ENCODE results near the gene PCK2.
"Not testable (repeated sequence)": the region's sequence is repeated elsewhere in the genome, so short reads cannot be mapped to it uniquely, and the experiment has no call there.

PCK2 gene

DNA sequence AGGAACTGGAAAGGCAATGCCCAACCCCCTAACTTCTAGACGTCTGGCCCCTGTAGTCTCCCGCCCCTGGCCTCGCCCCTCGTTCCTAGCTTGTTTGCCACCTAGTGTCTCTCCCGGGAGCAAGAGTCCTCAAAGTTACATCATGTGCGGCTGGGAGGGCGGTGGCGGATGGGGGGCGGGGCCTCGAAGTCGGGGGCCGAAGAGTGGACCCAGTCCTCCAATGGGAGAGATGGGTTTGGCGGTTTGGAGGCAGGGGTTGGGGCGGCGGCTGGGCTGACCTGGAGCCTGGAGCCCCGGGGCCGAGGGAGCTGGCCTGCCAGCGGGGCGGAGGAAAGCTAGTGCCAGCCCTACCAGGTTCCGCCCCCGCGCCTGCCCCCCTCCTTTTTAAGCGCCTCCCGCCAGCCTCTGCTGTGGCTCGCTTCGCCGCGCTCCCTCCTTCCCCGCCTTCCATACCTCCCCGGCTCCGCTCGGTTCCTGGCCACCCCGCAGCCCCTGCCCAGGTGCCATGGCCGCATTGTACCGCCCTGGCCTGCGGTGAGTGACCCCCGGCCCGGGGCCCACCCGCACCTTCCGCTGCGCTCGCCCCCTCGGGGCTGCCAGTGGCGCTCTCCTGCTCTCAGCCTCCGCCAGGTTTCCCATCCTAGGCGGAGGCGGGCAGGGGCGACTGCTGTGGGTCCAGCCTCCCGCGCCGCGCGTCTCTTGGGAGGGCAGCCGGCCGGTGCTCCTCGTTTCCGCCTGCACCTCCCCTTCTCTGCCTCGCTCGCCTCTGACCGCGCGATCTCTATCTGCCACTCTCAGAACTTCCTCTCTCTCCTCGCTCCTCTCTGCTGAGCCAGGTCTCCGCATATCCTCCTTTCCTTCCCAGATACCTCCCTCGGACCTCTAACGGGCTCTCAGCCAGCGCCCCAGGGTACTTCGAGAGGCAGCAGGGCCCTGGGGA lies at the start of gene PCK2:
PCK2 (plus strand) TSS at position 411 of the 940 bp plus-strand sequence; CDS start at position 506, 95 bp downstream.
- DNase-seq (ENCODE audit: low read depth in 2 of 2), result peak; percentile 85 to 88

GRCh38 chr14:24049002-24049401 lies 45.1 kb upstream of the PCK2 start:
- not testable (repeated sequence) for DNase-seq (ENCODE audit: low read depth in 2 of 2)

- DNase-seq (ENCODE audit: low read depth in 2 of 2), result not testable (repeated sequence)
Observed at GRCh38 chr14:24050753-24051152, 43.4 kb upstream of the PCK2 start.

- DNase-seq (ENCODE audit: low read depth in 2 of 2), result no peak
Observed at GRCh38 chr14:24051176-24051788, 42.8 kb upstream of the PCK2 start.

DNA sequence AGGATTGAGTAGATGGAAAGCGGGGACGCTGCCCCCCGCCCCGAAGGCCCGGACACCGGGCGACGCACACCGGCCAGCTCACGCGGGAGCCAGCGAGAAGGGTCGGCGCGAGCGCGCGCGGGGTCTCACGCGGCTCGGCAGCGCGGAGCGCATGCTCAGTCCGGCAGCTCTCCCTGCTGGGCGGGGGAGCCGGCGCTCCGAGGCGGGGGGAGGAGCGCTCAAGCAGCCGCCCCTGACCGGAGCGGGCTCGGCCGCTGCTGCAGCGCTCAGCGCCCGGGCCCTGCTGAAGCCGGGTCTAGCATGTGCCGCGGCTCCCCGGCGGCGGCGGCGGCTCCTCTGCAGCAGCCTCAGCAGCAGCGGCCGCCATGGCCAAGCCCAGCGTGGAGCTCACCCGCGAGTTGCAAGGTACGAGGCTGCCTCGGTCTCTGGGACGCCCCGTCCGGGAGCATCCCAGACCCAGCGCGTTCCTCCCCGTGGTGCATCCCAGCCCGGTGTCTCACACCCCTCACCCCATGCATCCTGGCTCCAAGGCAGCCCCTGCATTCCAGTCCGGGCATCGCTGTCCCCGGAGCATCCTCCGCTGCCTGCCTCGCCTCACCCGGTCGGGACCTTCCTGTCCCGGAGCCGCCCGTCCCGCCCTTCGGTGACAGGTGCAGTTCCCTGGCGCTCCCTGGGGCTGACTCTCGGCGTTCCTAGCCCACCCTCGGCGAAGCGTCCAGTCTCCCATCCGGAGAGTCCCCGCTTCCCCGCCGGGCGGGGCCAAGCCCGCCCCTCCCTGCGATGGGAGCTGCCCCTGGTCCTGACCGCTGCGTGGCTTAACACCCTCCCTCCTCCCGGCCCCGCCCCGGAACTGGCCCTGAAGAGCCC lies 42.1 kb upstream of the PCK2 start, which contains the start of gene CARMIL3:
CARMIL3 (plus strand) TSS at position 221 of the 867 bp plus-strand sequence; CDS start at position 366, 145 bp downstream.
- peak; percentile 40 to 51 for DNase-seq (ENCODE audit: low read depth in 2 of 2)

- peak; percentile 48 to 53 for DNase-seq (ENCODE audit: low read depth in 2 of 2)
Observed at GRCh38 chr14:24052656-24053547, 41.2 kb upstream of the PCK2 start.

DNA sequence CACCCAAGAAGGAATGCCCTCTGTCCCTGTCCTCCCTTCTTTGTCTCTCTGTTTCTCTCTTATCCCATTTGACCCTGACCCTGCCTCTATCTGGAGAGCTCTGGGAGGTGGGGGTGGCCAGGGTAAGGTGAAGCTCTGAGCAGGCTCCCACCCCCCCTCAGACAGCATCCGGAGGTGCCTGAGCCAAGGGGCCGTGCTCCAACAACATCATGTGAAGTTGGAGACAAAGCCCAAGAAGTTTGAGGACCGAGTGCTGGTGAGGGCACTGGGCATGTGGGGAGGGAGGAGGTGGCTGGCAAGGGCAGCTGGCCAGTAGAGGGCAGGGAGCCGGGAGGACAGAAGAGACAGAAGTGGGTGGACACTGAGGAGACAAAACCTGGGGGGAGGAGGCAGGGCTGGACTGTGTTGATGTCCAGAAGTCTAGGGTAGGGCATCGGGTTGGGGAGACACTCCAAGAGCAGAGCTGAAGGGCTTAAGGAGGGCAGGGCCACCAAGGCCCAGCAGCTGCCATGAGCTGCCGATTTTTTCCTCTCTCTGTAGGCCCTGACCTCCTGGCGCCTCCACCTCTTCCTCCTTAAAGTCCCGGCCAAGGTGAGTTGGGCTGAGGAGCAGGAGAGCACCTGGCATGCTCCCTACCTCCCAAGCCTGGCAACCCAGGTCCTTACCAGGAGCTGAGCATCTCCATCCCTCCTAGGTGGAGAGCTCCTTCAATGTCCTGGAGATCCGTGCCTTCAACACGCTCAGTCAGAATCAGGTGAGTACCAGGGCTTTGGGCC lies 40.4 kb upstream of the PCK2 start:
- no peak for DNase-seq (ENCODE audit: low read depth in 2 of 2)

DNA sequence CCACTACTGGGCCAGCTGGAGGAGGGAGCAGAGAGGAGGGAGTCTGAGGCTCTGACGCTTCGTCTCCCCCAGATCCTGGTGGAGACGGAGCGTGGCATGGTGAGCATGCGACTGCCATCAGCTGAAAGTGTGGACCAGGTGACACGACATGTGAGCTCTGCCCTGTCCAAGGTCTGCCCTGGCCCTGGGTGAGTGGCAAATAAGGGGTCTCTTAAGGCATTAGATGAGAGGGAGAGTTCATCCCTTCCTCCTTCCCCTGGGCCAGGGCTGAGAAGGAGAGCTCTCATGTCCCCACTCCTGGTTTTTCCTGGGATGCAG lies 39.8 kb upstream of the PCK2 start:
- DNase-seq (ENCODE audit: low read depth in 2 of 2), result no peak

DNA sequence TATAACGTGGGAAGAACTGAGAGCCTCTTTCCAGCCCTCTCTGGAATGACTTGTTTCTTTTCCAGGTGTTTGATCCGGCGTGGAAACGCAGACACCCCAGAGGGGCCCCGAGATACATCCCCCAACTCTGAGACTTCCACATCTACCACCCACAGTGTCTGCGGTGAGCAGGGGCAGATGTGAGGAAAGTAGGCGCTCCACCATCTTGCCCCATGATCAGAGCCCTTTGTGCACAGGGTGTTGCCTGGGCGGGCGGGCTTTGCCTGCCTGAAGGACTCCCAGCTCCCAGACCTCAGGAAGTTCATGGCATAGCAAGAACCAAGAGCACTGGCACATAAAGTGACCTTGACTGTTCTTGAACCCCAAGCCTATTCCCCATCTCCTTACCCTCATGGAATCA lies 39.5 kb upstream of the PCK2 start:
- DNase-seq (ENCODE audit: low read depth in 2 of 2), result no peak

DNA sequence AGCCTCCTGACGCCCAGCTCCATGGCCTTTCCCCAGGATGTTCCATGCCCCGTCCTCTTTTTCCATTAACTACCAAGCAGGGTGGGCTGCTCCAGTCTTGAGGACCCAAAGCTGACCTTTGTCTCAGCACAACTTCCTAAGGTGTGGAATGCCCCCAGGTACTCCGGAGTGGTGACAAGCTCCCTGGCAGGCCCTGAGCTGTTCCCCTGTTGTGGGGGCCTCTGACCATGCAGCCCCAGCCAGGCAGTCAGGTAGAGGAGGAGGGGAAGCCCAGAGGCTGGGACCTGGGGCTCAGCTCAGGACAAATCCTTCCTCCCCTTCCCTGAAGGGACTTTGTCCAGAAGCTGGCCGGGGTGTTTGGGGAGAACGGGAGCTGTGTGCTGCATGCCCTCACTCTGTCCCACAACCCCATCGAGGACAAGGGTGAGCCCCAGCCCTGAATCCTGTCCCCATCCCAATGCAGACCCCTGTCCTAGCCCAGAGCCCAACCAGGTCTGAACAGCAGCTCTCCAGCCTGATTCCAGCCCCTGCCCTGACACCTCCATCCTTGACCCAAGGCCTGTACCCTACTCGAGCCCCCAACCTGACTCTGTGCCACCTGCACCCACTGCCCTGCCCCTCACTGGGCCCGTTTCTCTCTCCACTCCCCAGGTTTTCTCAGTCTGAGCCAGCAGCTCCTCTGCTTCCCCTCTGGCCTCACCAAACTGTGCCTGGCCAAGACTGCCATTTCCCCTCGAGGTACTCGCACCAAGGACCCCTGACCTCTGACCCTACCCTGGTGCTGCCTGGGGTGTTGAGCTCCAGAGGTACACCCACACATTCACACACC lies 37.9 kb upstream of the PCK2 start:
- no peak for DNase-seq (ENCODE audit: low read depth in 2 of 2)

- DNase-seq (ENCODE audit: low read depth in 2 of 2), result no peak
Observed at GRCh38 chr14:24056800-24057184, 37.3 kb upstream of the PCK2 start.

DNA sequence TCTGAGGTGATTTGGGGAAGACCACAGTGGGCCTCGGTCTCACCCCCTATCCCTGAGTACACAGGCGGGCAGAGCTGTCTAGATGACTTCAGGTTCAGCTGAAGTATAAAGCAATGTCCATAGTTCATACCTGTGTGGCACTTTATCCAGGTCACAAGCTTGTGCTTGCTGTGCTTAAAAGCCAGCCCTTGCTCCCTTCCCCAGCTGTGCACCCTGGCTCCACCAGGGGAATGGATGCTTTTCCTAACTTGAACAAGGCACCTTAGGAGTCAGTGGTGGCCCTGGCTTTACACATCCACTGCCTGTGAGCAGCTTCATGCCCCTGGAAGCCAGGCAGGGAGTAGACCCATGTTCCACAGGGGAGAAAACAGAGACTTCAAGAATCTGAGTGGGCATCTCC lies 36.8 kb upstream of the PCK2 start:
- DNase-seq (ENCODE audit: low read depth in 2 of 2), result no peak

- DNase-seq (ENCODE audit: low read depth in 2 of 2), result no peak
Observed at GRCh38 chr14:24057867-24058259, 36.2 kb upstream of the PCK2 start.

- DNase-seq (ENCODE audit: low read depth in 2 of 2), result no peak
Observed at GRCh38 chr14:24058260-24058950, 35.7 kb upstream of the PCK2 start.

DNA sequence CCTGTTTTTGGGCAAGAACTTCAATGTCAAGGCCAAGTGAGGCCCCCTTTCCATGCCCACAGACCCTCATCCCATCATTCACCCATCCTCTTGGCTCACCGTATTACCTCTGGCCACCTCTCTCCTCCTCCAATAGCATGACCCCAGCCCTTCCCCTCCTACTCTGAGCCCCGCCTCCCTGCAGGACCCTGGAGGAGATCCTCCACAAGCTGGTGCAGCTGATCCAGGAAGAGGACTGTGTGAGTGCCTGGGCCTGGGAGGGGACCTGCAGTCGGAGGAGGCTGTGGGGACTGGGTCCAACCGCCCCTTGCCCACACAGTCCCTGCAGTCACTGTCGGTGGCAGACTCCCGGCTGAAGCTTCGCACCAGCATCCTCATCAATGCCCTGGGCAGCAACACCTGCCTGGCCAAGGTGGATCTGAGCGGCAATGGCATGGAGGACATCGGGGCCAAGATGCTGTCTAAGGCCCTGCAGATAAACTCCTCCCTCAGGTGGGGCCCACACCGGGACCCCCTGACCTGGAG lies 35.1 kb upstream of the PCK2 start:
- DNase-seq (ENCODE audit: low read depth in 2 of 2), result no peak

DNA sequence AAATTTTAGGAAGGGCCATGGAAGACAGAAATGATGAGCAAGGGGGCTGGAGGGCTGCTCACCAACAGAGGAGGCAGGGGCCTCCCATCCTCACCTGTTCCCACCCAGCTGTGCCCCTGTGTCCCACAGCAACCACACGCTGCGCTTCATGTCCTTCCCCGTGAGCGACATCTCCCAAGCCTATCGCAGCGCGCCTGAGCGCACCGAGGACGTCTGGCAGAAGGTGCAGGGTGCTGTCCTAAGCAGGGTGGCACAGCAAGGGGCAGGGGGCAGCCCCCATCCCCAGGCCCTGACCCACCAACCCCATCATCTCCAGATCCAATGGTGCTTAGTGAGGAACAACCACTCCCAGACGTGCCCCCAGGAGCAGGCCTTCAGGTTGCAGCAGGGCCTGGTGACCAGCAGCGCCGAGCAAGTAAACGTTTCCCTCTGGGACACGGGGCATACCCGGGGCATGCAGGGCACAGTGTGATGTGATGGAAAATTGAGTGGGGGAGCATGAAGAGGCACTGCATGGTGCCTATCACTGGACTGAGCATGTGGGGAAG lies 34.2 kb upstream of the PCK2 start:
- no peak for DNase-seq (ENCODE audit: low read depth in 2 of 2)

DNA sequence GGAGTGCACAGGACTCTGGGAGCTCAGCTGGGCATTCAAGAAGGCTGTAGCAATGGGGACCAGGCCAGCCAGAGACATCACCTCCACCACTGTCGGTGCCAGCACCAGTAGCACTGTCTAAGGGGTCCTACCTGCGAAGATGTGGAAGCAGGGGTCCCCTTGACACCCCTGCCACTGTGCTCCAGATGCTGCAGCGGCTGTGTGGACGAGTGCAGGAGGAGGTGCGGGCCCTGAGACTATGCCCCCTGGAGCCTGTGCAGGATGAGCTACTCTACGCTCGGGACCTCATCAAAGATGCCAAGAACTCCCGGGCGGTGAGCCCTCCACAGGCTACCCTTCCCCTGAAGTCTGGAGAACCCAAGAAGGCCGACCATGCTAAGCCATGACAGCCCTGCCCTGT lies 33.7 kb upstream of the PCK2 start:
- DNase-seq (ENCODE audit: low read depth in 2 of 2), result no peak

Data from stimulated activated CD8-positive, alpha-beta memory T cell treated with anti-CD3 and anti-CD28 coated beads, Interleukin-2, amount 100 ng/mL, for 48 hours (primary cell).